Ectodermal cell (in vitro differentiated cells): ENCODE data around the gene SDK1.

Source experiments
- H3K27ac ChIP-seq: 2 replicates; pipeline ENCODE4 v1.7.0; 2013; ENCODE audit warnings: mild to moderate bottlenecking, low read depth, low read length; ENCODE audit not compliant: insufficient read depth, poor library complexity, severe bottlenecking
- H3K27me3 ChIP-seq: 2 replicates; pipeline ENCODE4 v1.7.0; 2013; ENCODE audit warnings: mild to moderate bottlenecking, low read length; ENCODE audit not compliant: insufficient read depth, control insufficient read depth, poor library complexity, severe bottlenecking
- H3K36me3 ChIP-seq: one replicate; pipeline ENCODE4 v1.7.0; 2013; ENCODE audit warnings: low read length; ENCODE audit not compliant: control insufficient read depth, insufficient read depth
- H3K4me1 ChIP-seq: one replicate; pipeline ENCODE4 v1.7.0; 2013; ENCODE audit warnings: low read length; ENCODE audit not compliant: control insufficient read depth, insufficient read depth
- H3K4me3 ChIP-seq: 2 replicates; pipeline ENCODE4 v1.7.0; 2013; ENCODE audit warnings: low read depth, low read length, control low read depth; ENCODE audit not compliant: insufficient read depth
- H3K9me3 ChIP-seq: 2 replicates; pipeline ENCODE4 v1.7.0; 2013; ENCODE audit warnings: mild to moderate bottlenecking, low read length, moderate library complexity; ENCODE audit not compliant: control insufficient read depth
- WGBS, 2 experiments: methylation state at CpG; one replicate each; pipeline ENCODE4 v1.1.7; 2013; ENCODE audit warnings: missing lambda C conversion rate in 2 of 2; 5-methylcytosine and 5-hydroxymethylcytosine counted together

SDK1 gene

DNA sequence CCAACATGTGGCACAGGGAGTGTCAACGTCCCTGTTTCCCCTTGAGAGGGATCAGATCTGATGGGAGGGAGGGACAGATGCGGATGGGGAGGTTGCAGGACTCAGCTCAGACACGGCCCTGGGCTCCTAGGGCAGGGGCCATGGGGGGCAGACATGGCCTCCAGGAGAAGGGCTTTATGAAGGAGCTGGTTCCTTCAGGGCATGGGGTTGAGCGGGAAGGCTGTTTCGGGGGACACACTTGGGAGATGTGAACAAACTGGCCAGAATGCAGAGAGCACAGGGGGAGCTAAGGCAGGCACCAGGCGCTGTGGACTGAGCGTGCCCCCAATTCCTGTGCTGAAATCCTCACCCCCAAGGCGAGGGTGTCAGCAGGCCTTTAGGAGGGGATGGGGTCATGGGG lies 799.1 kb downstream of the SDK1 start:
- Histone ChIP-seq H3K4me1 (no peaks in the 10 kb centered on the region), H3K36me3 (no peaks in the 10 kb centered on the region), H3K27ac (no peak overlapping the region), H3K4me3 (no peak overlapping the region), H3K9me3 (no peaks in the 10 kb centered on the region), H3K27me3 (no peaks in the 10 kb centered on the region)
- WGBS, 2 experiments = 90 to 96% methylated on average over 8 of the region's 8 CpGs

DNA sequence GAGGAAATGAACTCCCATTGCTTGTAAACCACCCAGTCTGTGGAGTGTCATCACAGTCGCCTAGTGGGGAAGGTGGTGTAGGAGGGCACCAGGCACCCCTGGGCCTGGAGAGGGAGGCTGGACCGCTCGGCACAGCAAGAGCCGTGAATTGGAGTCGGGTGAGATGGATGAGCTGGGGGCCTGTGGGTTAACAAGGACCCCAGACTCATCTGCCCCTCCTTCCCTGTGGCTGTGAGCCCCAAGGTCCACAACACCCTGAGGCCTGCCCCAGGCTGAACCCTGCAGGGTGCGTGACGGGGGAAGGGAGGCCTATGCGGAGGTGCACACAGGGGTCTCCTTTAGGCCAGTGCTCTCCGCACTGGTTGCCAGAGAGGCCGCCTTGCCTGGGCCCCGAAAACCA lies 799.6 kb downstream of the SDK1 start:
- Histone ChIP-seq H3K27ac (no peak overlapping the region), H3K9me3 (no peaks in the 10 kb centered on the region), H3K4me3 (no peak overlapping the region), H3K27me3 (no peaks in the 10 kb centered on the region), H3K4me1 (no peaks in the 10 kb centered on the region), H3K36me3 (no peaks in the 10 kb centered on the region)
- 96 to 97% methylated on average over 11 of the region's 11 CpGs for WGBS, 2 experiments

DNA sequence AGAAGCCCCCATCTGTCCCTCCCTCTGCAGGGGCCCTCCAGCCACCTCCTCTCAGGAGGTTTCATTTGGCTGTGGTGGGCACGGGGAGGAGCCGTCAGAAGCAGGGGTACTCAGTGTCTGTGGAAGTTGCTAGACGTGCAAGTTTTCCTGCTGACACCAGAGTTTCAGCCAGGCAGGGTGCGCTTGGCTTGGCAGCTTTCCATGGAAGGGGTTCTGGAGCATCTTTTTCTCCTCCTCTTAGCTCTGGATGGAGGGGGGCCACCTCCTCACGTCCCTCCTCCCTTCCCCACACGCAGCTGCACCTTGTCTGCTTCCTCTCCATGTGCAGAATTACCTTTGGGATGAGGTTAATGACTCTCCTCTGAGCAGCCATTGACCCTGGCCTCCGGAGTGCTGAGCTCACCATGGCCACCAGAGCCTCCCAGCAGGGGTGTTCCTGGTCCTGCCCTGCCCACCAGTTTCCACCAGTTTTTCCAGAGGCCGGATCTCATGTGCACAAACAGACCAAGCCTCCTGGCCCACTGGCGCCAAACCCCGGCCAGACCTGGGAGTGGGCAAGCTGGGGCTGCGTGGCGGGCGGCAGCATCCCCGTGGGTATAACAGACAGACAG lies 801.3 kb downstream of the SDK1 start:
- Histone ChIP-seq H3K4me3 (no peak overlapping the region), H3K27ac (no peak overlapping the region), H3K4me1 (no peaks in the 10 kb centered on the region), H3K27me3 (no peaks in the 10 kb centered on the region), H3K9me3 (no peaks in the 10 kb centered on the region), H3K36me3 (no peaks in the 10 kb centered on the region)
- 90 to 92% methylated on average over 14 of the region's 14 CpGs for WGBS, 2 experiments

DNA sequence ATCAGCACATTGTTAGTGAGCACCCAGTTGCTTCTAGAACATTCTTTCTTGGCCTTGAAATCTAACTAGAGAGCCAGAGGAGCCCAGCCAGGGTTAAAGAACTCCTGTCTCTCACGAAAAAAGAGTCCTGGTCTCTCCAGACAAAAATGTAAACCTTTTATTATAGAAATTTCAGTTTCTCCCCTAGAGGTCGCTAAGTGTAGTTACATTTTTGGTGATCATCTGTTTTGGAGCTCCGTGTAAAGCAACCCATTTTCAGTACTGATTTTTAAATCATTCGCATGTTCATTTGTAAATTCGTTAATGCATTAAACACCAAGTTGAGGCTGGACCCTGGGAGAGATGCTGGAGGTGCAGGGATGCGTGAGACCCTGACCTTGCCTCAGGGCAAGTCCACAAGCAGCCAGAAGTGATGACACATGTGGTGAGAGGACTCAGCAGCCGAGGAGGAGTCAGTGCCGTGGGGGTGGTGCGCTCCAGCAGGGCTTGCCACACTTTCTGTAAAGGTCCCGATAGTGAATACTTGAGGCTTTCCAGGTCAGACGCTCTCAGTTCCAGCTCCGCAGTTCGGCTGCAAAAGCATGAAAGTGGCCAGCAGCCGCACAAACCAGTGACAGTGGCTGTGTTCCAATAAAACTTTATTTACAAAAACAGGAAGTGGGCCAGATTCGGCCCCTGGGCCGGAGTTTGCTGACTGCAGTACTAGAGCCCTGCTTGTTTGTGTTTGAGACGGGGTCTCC lies 802.5 kb downstream of the SDK1 start:
- H3K4me1 ChIP-seq = no peaks in the 10 kb centered on the region
- H3K36me3 ChIP-seq = no peaks in the 10 kb centered on the region
- no peak overlapping the region for H3K4me3 ChIP-seq
- no peaks in the 10 kb centered on the region for H3K9me3 ChIP-seq
- H3K27me3 ChIP-seq = no peaks in the 10 kb centered on the region
- 87% methylated on average over 17 of the region's 17 CpGs for WGBS, 2 experiments
- no peak overlapping the region for H3K27ac ChIP-seq

GRCh38 chr7:4107839-4108238 lies 806.8 kb downstream of the SDK1 start:
- H3K27ac ChIP-seq = no peak overlapping the region
- H3K27me3 ChIP-seq = no peaks in the 10 kb centered on the region
- no peaks in the 10 kb centered on the region for H3K9me3 ChIP-seq
- H3K4me1 ChIP-seq = no peaks in the 10 kb centered on the region
- 95% methylated on average over 11 of the region's 11 CpGs for WGBS, 2 experiments
- H3K4me3 ChIP-seq = no peak overlapping the region
- no peaks in the 10 kb centered on the region for H3K36me3 ChIP-seq

- H3K9me3 ChIP-seq = no peaks in the 10 kb centered on the region
- H3K36me3 ChIP-seq = no peaks in the 10 kb centered on the region
- no peak overlapping the region for H3K4me3 ChIP-seq
- H3K27me3 ChIP-seq = no peaks in the 10 kb centered on the region
- 94 to 96% methylated on average over 9 of the region's 9 CpGs for WGBS, 2 experiments
- no peak overlapping the region for H3K27ac ChIP-seq
- H3K4me1 ChIP-seq = no peaks in the 10 kb centered on the region
Observed at GRCh38 chr7:4108951-4109350, 807.9 kb downstream of the SDK1 start.

DNA sequence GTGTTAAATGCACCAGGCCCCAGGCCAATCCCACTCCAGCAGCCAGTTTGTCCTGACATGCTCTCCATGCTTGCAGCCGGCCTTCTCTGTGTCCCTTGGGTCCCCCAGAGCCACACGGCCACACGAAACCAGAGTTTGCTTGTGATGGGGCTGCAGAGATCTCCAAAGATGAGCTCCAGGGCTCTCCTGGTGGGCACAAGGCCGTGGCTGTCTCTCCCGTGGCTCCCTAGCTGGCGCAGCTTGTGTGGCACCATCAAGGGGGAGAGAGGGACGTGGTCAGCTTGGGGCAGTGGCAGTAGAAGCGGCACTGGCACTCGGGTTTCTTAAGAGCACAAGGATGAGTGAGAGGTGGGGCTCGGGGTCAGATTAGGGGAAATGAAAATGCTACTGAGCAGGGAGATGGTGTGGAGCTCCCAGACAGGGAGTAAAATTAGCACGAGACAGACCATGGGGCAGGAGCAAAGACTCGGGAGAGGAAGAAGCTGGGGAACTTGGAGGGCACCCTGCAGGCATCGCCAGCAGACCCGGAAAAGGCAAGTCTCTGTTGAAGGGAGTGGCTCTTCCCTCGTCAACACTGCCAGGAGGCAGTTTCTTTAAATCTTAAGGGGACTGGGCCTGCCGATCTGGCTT lies 808.5 kb downstream of the SDK1 start:
- H3K27me3 ChIP-seq = no peaks in the 10 kb centered on the region
- H3K27ac ChIP-seq = no peak overlapping the region
- WGBS, 2 experiments = 91 to 92% methylated on average over 16 of the region's 16 CpGs
- no peaks in the 10 kb centered on the region for H3K36me3 ChIP-seq
- H3K9me3 ChIP-seq = no peaks in the 10 kb centered on the region
- no peaks in the 10 kb centered on the region for H3K4me1 ChIP-seq
- H3K4me3 ChIP-seq = no peak overlapping the region

DNA sequence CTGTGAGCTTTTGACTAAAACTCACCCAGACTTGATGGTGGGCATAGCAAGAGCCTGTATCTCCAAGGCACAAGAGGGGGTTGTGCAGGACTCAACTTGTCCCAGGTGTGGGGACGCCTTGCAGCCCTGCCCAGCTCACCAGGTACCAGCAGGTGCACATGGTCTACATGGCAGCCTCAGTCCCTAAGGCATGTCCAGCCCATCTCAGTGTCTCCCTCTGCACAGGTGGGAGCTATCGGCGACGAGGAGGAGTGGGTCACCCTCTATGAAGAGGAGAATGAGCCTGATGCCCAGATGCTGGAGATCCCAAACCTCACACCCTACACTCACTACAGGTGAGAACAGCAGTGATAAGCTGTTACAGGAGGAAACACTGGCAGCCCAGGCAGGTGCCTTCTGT lies 809.4 kb downstream of the SDK1 start:
- H3K9me3 ChIP-seq = no peaks in the 10 kb centered on the region
- H3K4me1 ChIP-seq = peaks cover 1% of the 10 kb centered on the region
- no peak overlapping the region for H3K4me3 ChIP-seq
- H3K27me3 ChIP-seq = no peaks in the 10 kb centered on the region
- no peaks in the 10 kb centered on the region for H3K36me3 ChIP-seq
- no peak overlapping the region for H3K27ac ChIP-seq
- WGBS, 2 experiments = 92 to 98% methylated on average over 4 of the region's 4 CpGs

DNA sequence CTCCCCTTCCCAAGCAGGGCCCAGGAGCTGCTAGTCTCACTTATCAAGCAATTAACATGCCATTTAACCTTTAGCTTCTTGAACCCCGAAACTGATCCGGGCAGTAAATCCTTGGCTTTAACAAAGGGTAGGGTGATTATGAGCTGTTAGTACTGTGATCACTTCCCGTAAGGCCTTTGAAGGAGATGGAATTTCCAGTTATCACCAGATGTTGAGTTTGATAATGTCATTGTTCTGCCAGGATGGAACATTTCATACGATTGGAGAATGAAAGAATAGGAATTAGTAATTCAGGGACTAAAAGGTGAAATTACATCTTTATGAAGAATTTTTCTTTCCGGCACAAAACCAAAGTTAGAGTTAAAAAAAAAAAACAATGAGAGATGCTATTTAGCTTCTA lies 810.1 kb downstream of the SDK1 start:
- Histone ChIP-seq H3K4me3 (no peak overlapping the region), H3K27me3 (no peaks in the 10 kb centered on the region), H3K27ac (no peak overlapping the region), H3K9me3 (no peaks in the 10 kb centered on the region), H3K4me1 (peaks cover 4% of the 10 kb centered on the region), H3K36me3 (no peaks in the 10 kb centered on the region)
- WGBS, 2 experiments = 91 to 93% methylated on average over 4 to 5 of the region's 5 CpGs

GRCh38 chr7:4113271-4113670 lies 812.2 kb downstream of the SDK1 start:
- no peaks in the 10 kb centered on the region for H3K36me3 ChIP-seq
- no peaks in the 10 kb centered on the region for H3K27me3 ChIP-seq
- peaks cover 4% of the 10 kb centered on the region for H3K4me1 ChIP-seq
- H3K27ac ChIP-seq = no peak overlapping the region
- no peak overlapping the region for H3K4me3 ChIP-seq
- WGBS, 2 experiments = 94 to 97% methylated on average over 14 of the region's 14 CpGs
- no peaks in the 10 kb centered on the region for H3K9me3 ChIP-seq
